Endothelial cell of umbilical vein (primary cell): ENCODE measurements around the gene HS3ST3B1. TPM values are rescaled to one million over a fixed set of nuclear protein-coding genes. Genes with fewer than 3 reads are reported as not detected.

Experiments used
- BruUV-seq: library from RNA; stranded (reverse); fragments of 400-500 nt; replicated peaks from 2 replicates; lab custom pipeline; 2021; lab: Mats Ljungman, UMichigan
- CTCF ChIA-PET: fragments of 300-600, 350-600 bp; sonication (Branson Sonifier 250); formaldehyde crosslinking; loops from one replicate; lab custom pipeline; 2021; ENCODE audit warnings: antibody characterized with exemption, inconsistent platforms; lab: Charles Lee
- POLR2A ChIA-PET: fragments of 300-600, 350-600 bp; sonication (Branson Sonifier 250); formaldehyde crosslinking; loops from one replicate; lab custom pipeline; 2021; ENCODE audit warnings: antibody characterized with exemption, inconsistent platforms; lab: Charles Lee
- DNase-seq: peaks from one replicate; pipeline ENCODE4 v3.0.0-alpha.2; 2011; ENCODE audit warnings: low read depth, low spot score
- FAIRE-seq: peaks from 2 replicates; lab custom pipeline; 2011; peaks lifted over from hg19 to GRCh38; lab: Jason Lieb, UNC
- H2AFZ ChIP-seq: 2 replicates; pipeline ENCODE4 v1.6.0; 2012; ENCODE audit warnings: low read depth, low read length, control low read depth, inconsistent platforms
- H3K27ac ChIP-seq: 2 replicates; pipeline ENCODE4 v1.5.1; 2011; ENCODE audit warnings: low read depth, mild to moderate bottlenecking, control low read depth, low read length, moderate library complexity; ENCODE audit not compliant: insufficient read depth
- H3K27me3 ChIP-seq, 2 experiments: 2 replicates each; pipeline versions ENCODE4 v1.6.0 to v1.6.1; 2011; ENCODE audit warnings: low read length in 2 of 2, mixed read lengths in 1 of 2; ENCODE audit not compliant: control insufficient read depth in 2 of 2, insufficient read depth in 2 of 2
- H3K36me3 ChIP-seq, 2 experiments: 2 replicates in 1 of 2; 3 replicates in 1 of 2; pipeline ENCODE4 v1.5.1; 2011; ENCODE audit warnings: low read length in 2 of 2, mild to moderate bottlenecking in 1 of 2, moderate library complexity in 1 of 2; ENCODE audit not compliant: control insufficient read depth in 2 of 2, insufficient read depth in 2 of 2; ENCODE audit errors: extremely low read depth in 1 of 2
- H3K4me1 ChIP-seq: 3 replicates; pipeline ENCODE4 v1.5.1; 2011; ENCODE audit warnings: mild to moderate bottlenecking, low read length; ENCODE audit not compliant: control insufficient read depth, insufficient read depth; ENCODE audit errors: extremely low read depth
- H3K4me2 ChIP-seq: 2 replicates; pipeline ENCODE4 v1.6.1; 2011; ENCODE audit warnings: low read length, control low read depth, mixed read lengths; ENCODE audit not compliant: insufficient read depth
- H3K4me3 ChIP-seq, 3 experiments: fragments of 200-600 bp in 1 of 3; sonication (generic), shearing (Covaris generic) in 1 of 3; replicated peaks in 1 of 3; 2 replicates each; pipeline ENCODE4 v1.5.1; 2011 to 2016; ENCODE audit warnings: control low read depth in 3 of 3, low read length in 3 of 3, mild to moderate bottlenecking in 2 of 3, inconsistent platforms in 1 of 3, low read depth in 1 of 3, moderate library complexity in 1 of 3; ENCODE audit not compliant: insufficient read depth in 1 of 3
- H3K79me2 ChIP-seq: 2 replicates; pipeline ENCODE4 v1.6.0; 2012; ENCODE audit warnings: low read length, inconsistent platforms; ENCODE audit not compliant: control insufficient read depth, insufficient read depth
- H3K9ac ChIP-seq: replicated peaks from 2 replicates; pipeline ENCODE3; 2011; ENCODE audit warnings: low read length, control low read depth; ENCODE audit not compliant: insufficient read depth; ENCODE audit errors: extremely low read depth
- H3K9me1 ChIP-seq: replicated peaks from 3 replicates; pipeline ENCODE4 v1.6.0; 2011; ENCODE audit warnings: mild to moderate bottlenecking, low read length; ENCODE audit not compliant: control insufficient read depth, insufficient read depth; ENCODE audit errors: extremely low read depth
- H3K9me3 ChIP-seq: replicated peaks from 2 replicates; pipeline ENCODE4 v1.5.1; 2012; ENCODE audit warnings: low read length, inconsistent platforms; ENCODE audit not compliant: control insufficient read depth, insufficient read depth
- H4K20me1 ChIP-seq: replicated peaks from 2 replicates; pipeline ENCODE3; 2011; ENCODE audit warnings: mild to moderate bottlenecking, low read length; ENCODE audit not compliant: control insufficient read depth, insufficient read depth; ENCODE audit errors: extremely low read depth
- EZH2 ChIP-seq: IDR thresholded peaks from 2 replicates; pipeline ENCODE4 v1.6.1; 2012; ENCODE audit warnings: borderline replicate concordance, low read depth, mild to moderate bottlenecking, moderate library complexity, low read length, inconsistent platforms; ENCODE audit not compliant: severe bottlenecking
- FOS ChIP-seq: IDR thresholded peaks from 2 replicates; pipeline ENCODE4 v1.6.1; 2011; ENCODE audit warnings: mild to moderate bottlenecking, low read length, moderate library complexity, borderline replicate concordance; ENCODE audit not compliant: insufficient read depth
- GATA2 ChIP-seq: IDR thresholded peaks from 2 replicates; pipeline ENCODE4 v1.7.0; 2011; ENCODE audit warnings: low read depth, mild to moderate bottlenecking, moderate library complexity, mixed read lengths, low read length; ENCODE audit not compliant: insufficient read length, insufficient read depth
- JUN ChIP-seq: IDR thresholded peaks from 2 replicates; pipeline ENCODE4 v1.6.1; 2011; ENCODE audit warnings: borderline replicate concordance, low read depth; ENCODE audit not compliant: insufficient read length, insufficient read depth
- MYC ChIP-seq: IDR thresholded peaks from one replicate; pipeline ENCODE4 v1.6.1; 2011; ENCODE audit warnings: mild to moderate bottlenecking, low read depth, low read length
- POLR2A ChIP-seq: IDR thresholded peaks from 2 replicates; pipeline ENCODE4 v1.6.1; 2012; ENCODE audit warnings: low read depth, mild to moderate bottlenecking, control low read depth, low read length
- POLR2AphosphoS5 ChIP-seq: IDR thresholded peaks from 2 replicates; pipeline ENCODE4 v1.6.1; 2012; ENCODE audit warnings: low read depth, mild to moderate bottlenecking, control low read depth, low read length, moderate library complexity; ENCODE audit not compliant: insufficient read depth
- dilution Hi-C: fragments of 300-500 bp; cut with MboI; formaldehyde crosslinking; loops from one replicate; pipeline ENCODE4 v1.15.0; 2019; ENCODE audit warnings: low sequenced_read_pairs; ENCODE audit not compliant: extremely low pct_ligation_motif_present
- intact Hi-C: fragments of 100-400 bp; cut with micrococcal nuclease; formaldehyde crosslinking; loops from one replicate; pipeline ENCODE4 v1.10.0; 2022
- polyA plus RNA-seq, 4 experiments: library from polyadenylated mRNA; depleted of rRNA in 3 of 4; stranded (reverse) in 3 of 4; unstranded in 1 of 4; fragments of >200 nt; gene quantifications; 2 replicates each; pipeline versions ENCODE4 v1.2.1 to v1.2.3, GENCODE V29; 2011 to 2012; ENCODE audit warnings: missing spikeins in 1 of 4
- total RNA-seq: library from RNA; stranded (reverse); gene quantifications from 2 replicates; pipeline ENCODE4 v1.2.3, GENCODE V29; 2021
- TF ChIP-seq, protein P1 (sequence below): IDR thresholded peaks from 2 replicates; pipeline ENCODE4 v1.6.1; 2011; ENCODE audit not compliant: insufficient read depth, insufficient read length

HS3ST3B1 gene
- total and polyA plus RNA-seq, 2 donors (not counting 3 experiments of a cell fraction or from before 2014, with no cell fraction given): not detected

- no peaks in the 10 kb centered on the region for H3K79me2 ChIP-seq
- H4K20me1 ChIP-seq: no peaks in the 10 kb centered on the region
- H3K4me1 ChIP-seq: no peaks in the 10 kb centered on the region
- H2AFZ ChIP-seq: no peak overlapping the region
- H3K4me3 ChIP-seq: no peak overlapping the region
- H3K27me3 ChIP-seq: peaks cover 16 to 35% of the 10 kb centered on the region in 2 experiments
- H3K4me2 ChIP-seq: no peak overlapping the region
- CTCF ChIA-PET: no interaction called here
- H3K9me3 ChIP-seq: no peaks in the 10 kb centered on the region
- no peak for DNase-seq
- H3K36me3 ChIP-seq: no peaks in the 10 kb centered on the region
- H3K9me1 ChIP-seq: no peaks in the 10 kb centered on the region
- H3K9ac ChIP-seq: no peak overlapping the region
- BruUV-seq: no TSS peak
- dilution Hi-C loops (no loop called here), intact Hi-C loops (no loop called here)
- POLR2A ChIA-PET: no interaction called here
- no peak for FAIRE-seq
- TF ChIP-seq MYC (no peak), EZH2 (no peak), JUN (no peak), POLR2A (no peak), FOS (no peak), POLR2AphosphoS5 (no peak)
- TF ChIP-seq, protein P1, sequence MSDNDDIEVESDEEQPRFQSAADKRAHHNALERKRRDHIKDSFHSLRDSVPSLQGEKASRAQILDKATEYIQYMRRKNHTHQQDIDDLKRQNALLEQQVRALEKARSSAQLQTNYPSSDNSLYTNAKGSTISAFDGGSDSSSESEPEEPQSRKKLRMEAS: no peak
- no peak overlapping the region for H3K27ac ChIP-seq
Measured at GRCh38 chr17:14311981-14312380, 11.1 kb downstream of the HS3ST3B1 start.

DNA sequence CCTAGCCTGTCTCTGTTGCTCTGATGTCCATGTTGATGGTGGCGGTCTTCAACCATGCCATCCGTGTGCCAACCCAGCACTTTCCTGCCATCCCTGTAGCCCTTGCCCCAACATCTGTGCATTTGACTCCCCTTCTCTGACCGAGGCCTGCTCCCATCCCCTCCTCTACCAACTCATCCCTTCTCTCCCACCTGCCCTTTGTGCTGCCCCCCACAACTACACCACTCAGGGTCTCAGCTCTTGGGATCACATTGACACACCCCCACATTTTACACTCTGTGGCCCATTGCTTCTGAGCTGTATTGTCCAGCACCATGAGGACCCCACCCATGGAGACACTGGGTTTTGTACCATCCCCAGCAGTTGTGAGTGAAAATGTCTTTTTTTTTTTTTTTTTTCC lies 11.6 kb downstream of the HS3ST3B1 start:
- Histone ChIP-seq H3K4me1 (no peaks in the 10 kb centered on the region), H3K79me2 (no peaks in the 10 kb centered on the region), H2AFZ (no peak overlapping the region), H3K9me1 (no peaks in the 10 kb centered on the region), H3K4me2 (no peak overlapping the region), H3K27ac (no peak overlapping the region), H3K27me3 (peaks cover 16 to 31% of the 10 kb centered on the region in 2 experiments), H3K4me3 (no peak overlapping the region), H3K36me3 (no peaks in the 10 kb centered on the region), H3K9me3 (no peaks in the 10 kb centered on the region), H3K9ac (no peak overlapping the region), H4K20me1 (no peaks in the 10 kb centered on the region)
- FAIRE-seq (no peak), DNase-seq (no peak)
- intact Hi-C loops: no loop called here
- ChIA-PET POLR2A (no interaction called here), CTCF (no interaction called here)
- TF ChIP-seq GATA2: no peak
- TF ChIP-seq JUN: no peak
- TF ChIP-seq POLR2A: no peak
- TF ChIP-seq, protein P1: no peak
- dilution Hi-C loops: no loop called here
- BruUV-seq: no TSS peak
